DND-41 (cell line): ENCODE measurements around the gene TTBK1.

ENCODE experiments used
- ATAC-seq: fragments of 200-7000 bp; cut with Tn5 transposase; 3 replicates; pipeline ENCODE4 v1.9.1; 2021; ENCODE audit warnings: low read depth; ENCODE audit not compliant: insufficient read depth
- DNase-seq: peaks from one replicate; pipeline ENCODE4 v3.0.0-alpha.2; 2020
- H2AFZ ChIP-seq: 2 replicates; pipeline ENCODE4 v1.6.0; 2012; ENCODE audit warnings: low read depth, low read length
- H3K27ac ChIP-seq: 2 replicates; pipeline ENCODE4 v1.5.1; 2012; ENCODE audit warnings: low read length, inconsistent platforms
- H3K27me3 ChIP-seq: fragments of 200-600 bp; sonication (generic); 2 replicates; pipeline ENCODE4 v1.6.0; 2012; ENCODE audit warnings: low read length, mild to moderate bottlenecking, inconsistent platforms; ENCODE audit not compliant: insufficient read depth, poor library complexity
- H3K36me3 ChIP-seq: 2 replicates; pipeline ENCODE4 v1.5.1; 2012; ENCODE audit warnings: low read length, inconsistent platforms; ENCODE audit not compliant: insufficient read depth
- H3K4me1 ChIP-seq: 2 replicates; pipeline ENCODE4 v1.5.1; 2012; ENCODE audit warnings: mild to moderate bottlenecking, low read length; ENCODE audit not compliant: insufficient read depth
- H3K4me2 ChIP-seq: 2 replicates; pipeline ENCODE4 v1.6.0; 2012; ENCODE audit warnings: mild to moderate bottlenecking, moderate library complexity, low read length, inconsistent platforms; ENCODE audit not compliant: insufficient read depth
- H3K4me3 ChIP-seq, 2 experiments: fragments of 200-600 bp in 1 of 2; shearing (Covaris generic) in 1 of 2; 2 replicates each; pipeline ENCODE4 v1.5.1; 2012 to 2016; ENCODE audit warnings: inconsistent platforms in 2 of 2, low read length in 2 of 2, mild to moderate bottlenecking in 2 of 2, low read depth in 1 of 2, moderate library complexity in 1 of 2
- H3K79me2 ChIP-seq: 2 replicates; pipeline ENCODE4 v1.6.0; 2012; ENCODE audit warnings: low read length, inconsistent platforms; ENCODE audit not compliant: insufficient read depth
- H3K9ac ChIP-seq: 2 replicates; pipeline ENCODE4 v1.6.0; 2012; ENCODE audit warnings: low read depth, mild to moderate bottlenecking, inconsistent platforms, low read length, moderate library complexity
- H3K9me3 ChIP-seq: 2 replicates; pipeline ENCODE4 v1.5.1; 2012; ENCODE audit warnings: low read length, moderate library complexity, mild to moderate bottlenecking, inconsistent platforms; ENCODE audit not compliant: insufficient read depth, severe bottlenecking
- H4K20me1 ChIP-seq: 2 replicates; pipeline ENCODE4 v1.6.0; 2012; ENCODE audit warnings: low read length; ENCODE audit not compliant: insufficient read depth
- CTCF ChIP-seq: IDR thresholded peaks from 2 replicates; pipeline ENCODE4 v1.5.1; 2012; ENCODE audit warnings: borderline replicate concordance, low read length, moderate library complexity, mild to moderate bottlenecking; ENCODE audit not compliant: poor library complexity, severe bottlenecking; ENCODE audit errors: extremely low read depth
- EZH2 ChIP-seq: IDR thresholded peaks from 3 replicates; pipeline ENCODE4 v1.6.1; 2012; ENCODE audit warnings: borderline replicate concordance, low read depth, mild to moderate bottlenecking, moderate library complexity, low read length, inconsistent platforms; ENCODE audit not compliant: severe bottlenecking

TTBK1 gene

DNA sequence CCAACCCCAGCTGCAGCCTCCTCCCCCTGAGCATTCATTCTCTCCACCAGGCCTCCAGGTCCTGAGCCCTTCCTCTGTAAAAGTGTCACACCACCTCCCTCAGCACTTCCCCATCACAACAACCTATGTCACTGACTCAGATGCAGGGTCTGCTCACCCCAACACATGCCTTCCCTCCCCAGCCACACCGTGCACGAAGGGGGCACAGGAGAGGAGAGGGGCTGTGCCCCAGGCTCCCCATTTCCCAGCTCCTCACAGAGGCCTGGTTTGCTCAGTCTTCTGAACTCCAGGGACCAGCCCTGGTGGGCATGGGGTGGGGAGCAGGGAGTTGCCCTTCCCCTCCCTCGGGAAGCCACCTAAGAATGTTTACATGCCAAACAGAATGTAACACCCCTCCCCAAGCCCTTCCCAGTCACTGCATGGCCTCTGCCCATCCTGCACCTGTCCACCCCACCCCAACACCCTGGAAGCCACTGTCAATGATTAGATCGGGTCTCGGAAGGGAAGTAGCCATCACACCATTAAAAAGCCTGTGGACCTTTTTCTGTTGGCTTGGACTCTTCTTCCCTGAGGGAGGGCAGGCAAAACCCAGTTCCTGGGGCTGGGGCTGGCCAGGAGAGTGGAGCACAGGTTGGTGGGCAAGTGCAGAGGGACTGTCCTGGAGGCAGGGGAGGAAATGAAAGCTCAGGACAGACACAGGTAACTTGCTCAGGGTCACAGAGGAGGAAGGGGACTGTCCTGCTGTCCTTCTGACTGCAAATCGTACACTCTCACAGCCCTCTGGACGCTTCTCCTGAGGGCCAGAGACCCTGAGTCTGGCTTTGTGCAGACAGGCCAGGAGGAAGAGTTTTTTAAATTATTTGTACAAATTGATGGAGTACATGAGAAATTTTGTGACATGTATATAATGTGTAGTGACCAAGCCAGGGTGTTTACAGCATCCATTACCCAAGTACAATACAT, 44.7 kb downstream of the TTBK1 start:
- no peaks in the 10 kb centered on the region for H3K79me2 ChIP-seq
- H4K20me1 ChIP-seq = no peaks in the 10 kb centered on the region
- H3K4me2 ChIP-seq = no peak overlapping the region
- no peak overlapping the region for H3K4me3 ChIP-seq
- H3K9me3 ChIP-seq = no peaks in the 10 kb centered on the region
- H2AFZ ChIP-seq = no peak overlapping the region
- H3K9ac ChIP-seq = no peak overlapping the region
- no peaks in the 10 kb centered on the region for H3K36me3 ChIP-seq
- H3K4me1 ChIP-seq = no peaks in the 10 kb centered on the region
- no peaks in the 10 kb centered on the region for H3K27me3 ChIP-seq
- DNase-seq (no peak), ATAC-seq (no peak)
- no peak overlapping the region for H3K27ac ChIP-seq
- TF ChIP-seq EZH2 (no peak), CTCF (no peak)

DNA sequence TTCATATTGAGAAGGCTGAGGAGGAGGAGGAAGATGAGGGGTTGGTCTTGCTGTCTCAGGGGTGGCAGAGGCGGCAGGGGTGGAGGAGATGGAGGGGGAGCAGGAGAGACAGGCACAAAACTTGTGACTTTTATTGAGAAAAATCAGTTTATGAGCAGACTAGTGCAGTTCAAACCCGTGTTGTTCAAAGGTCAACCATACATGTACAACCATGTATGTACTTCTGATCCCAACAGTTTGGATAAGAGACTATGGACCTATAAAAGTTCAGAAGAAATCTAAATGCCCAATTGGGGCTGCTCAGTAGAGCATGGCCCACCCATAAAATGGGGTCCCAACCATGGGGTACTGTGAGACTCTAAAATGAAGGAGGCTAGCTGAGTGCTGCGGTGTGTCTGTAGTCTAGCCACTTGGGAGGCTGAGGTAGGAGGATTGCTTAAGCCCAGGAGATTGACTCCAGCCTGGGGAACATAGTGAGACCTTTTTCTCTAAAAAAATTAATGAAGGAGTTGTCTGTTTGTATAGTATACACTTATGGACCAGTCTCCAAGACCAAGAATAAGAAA, 47.1 kb downstream of the TTBK1 start:
- TF ChIP-seq EZH2 (no peak), CTCF (no peak)
- Histone ChIP-seq H3K4me1 (no peaks in the 10 kb centered on the region), H2AFZ (no peak overlapping the region), H3K4me2 (no peak overlapping the region), H3K9me3 (no peaks in the 10 kb centered on the region), H3K79me2 (no peaks in the 10 kb centered on the region), H3K27ac (no peak overlapping the region), H3K4me3 (no peak overlapping the region), H3K36me3 (no peaks in the 10 kb centered on the region), H3K27me3 (no peaks in the 10 kb centered on the region), H3K9ac (no peak overlapping the region), H4K20me1 (no peaks in the 10 kb centered on the region)
- ATAC-seq = no peak
- no peak for DNase-seq

GRCh38 chr6:43290905-43291355, 47.6 kb downstream of the TTBK1 start:
- no peaks in the 10 kb centered on the region for H4K20me1 ChIP-seq
- no peak for TF ChIP-seq EZH2
- no peak for TF ChIP-seq CTCF
- H3K9me3 ChIP-seq = no peaks in the 10 kb centered on the region
- no peak overlapping the region for H3K27ac ChIP-seq
- no peaks in the 10 kb centered on the region for H3K27me3 ChIP-seq
- H3K9ac ChIP-seq = no peak overlapping the region
- no peaks in the 10 kb centered on the region for H3K36me3 ChIP-seq
- H3K79me2 ChIP-seq = no peaks in the 10 kb centered on the region
- H3K4me3 ChIP-seq = no peak overlapping the region
- ATAC-seq (no peak), DNase-seq (no peak)
- H2AFZ ChIP-seq = no peak overlapping the region
- no peak overlapping the region for H3K4me2 ChIP-seq
- H3K4me1 ChIP-seq = no peaks in the 10 kb centered on the region
